GM19467 (cell line): ENCODE results near the gene FAM89B.

Source experiments
- ATAC-seq: cut with Tn5 transposase; IDR thresholded peaks from one replicate; pipeline ENCODE4 v1.9.1; 2021; ENCODE audit warnings: mild to moderate bottlenecking, moderate library complexity; ENCODE audit not compliant: unreplicated experiment

Gene FAM89B

GRCh38 chr11:65538915-65539743 lies 33.2 kb upstream of the FAM89B start:
- no peak for ATAC-seq

- ATAC-seq: peak; percentile 34
Observed at GRCh38 chr11:65539744-65540289, 32.5 kb upstream of the FAM89B start.

GRCh38 chr11:65540290-65541092 lies 31.8 kb upstream of the FAM89B start:
- peak; percentile 57 for ATAC-seq

- no peak for ATAC-seq
Observed at GRCh38 chr11:65541093-65541982, 31.0 kb upstream of the FAM89B start.

- ATAC-seq: no peak
Observed at GRCh38 chr11:65542738-65543390, 29.5 kb upstream of the FAM89B start.

GRCh38 chr11:65545853-65546216 lies 26.5 kb upstream of the FAM89B start:
- ATAC-seq: no peak

- peak; percentile 68 for ATAC-seq
Observed at GRCh38 chr11:65546217-65546958, 25.9 kb upstream of the FAM89B start.

GRCh38 chr11:65547446-65548125 lies 24.8 kb upstream of the FAM89B start:
- no peak for ATAC-seq

GRCh38 chr11:65548395-65548794 lies 23.9 kb upstream of the FAM89B start:
- no peak for ATAC-seq

GRCh38 chr11:65549096-65549495 lies 23.2 kb upstream of the FAM89B start:
- no peak for ATAC-seq

- no peak for ATAC-seq
Observed at GRCh38 chr11:65551572-65552387, 20.6 kb upstream of the FAM89B start.

- no peak for ATAC-seq
Observed at GRCh38 chr11:65552388-65552951, 19.9 kb upstream of the FAM89B start.

- no peak for ATAC-seq
Observed at GRCh38 chr11:65553301-65554001, 18.9 kb upstream of the FAM89B start.

- ATAC-seq: no peak
Observed at GRCh38 chr11:65554057-65554818, 18.1 kb upstream of the FAM89B start.

- ATAC-seq: no peak
Observed at GRCh38 chr11:65554842-65555430, 17.4 kb upstream of the FAM89B start.

GRCh38 chr11:65555693-65556231 lies 16.6 kb upstream of the FAM89B start:
- no peak for ATAC-seq
